ENCODE data around the gene SSMEM1. TPM values are rescaled to one million over a fixed set of nuclear protein-coding genes. Genes with fewer than 3 reads are reported as not detected.
"Not testable (repeated sequence)": the region's sequence is repeated elsewhere in the genome, so short reads cannot be mapped to it uniquely, and the experiment has no call there.

SSMEM1 gene
- polyA plus RNA-seq, 3 donors: not detected

DNA sequence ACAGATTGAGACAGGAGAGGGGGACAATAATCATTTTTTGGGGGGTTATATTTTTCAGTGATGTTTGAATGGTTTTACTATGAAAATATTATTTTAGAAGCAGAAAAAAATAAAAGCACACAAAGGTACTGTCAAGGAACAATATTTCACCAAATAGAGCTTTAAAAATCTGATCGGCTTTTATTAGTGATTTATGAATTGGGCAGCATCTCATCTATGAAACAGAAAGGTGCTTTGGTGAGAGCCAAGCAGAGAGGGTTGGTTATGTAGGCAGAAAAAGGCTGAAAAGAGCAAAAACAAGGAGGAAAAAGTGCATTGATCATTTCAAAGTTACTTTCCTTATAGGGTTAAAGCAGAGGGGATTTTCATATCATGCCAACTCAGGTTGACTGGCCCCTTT lies 32.6 kb downstream of the SSMEM1 start:
- DNase-seq (ENCODE audit: extremely low read depth in 1 of 11, low read depth in 9 of 11, low spot score in 4 of 11): no peak

DNA sequence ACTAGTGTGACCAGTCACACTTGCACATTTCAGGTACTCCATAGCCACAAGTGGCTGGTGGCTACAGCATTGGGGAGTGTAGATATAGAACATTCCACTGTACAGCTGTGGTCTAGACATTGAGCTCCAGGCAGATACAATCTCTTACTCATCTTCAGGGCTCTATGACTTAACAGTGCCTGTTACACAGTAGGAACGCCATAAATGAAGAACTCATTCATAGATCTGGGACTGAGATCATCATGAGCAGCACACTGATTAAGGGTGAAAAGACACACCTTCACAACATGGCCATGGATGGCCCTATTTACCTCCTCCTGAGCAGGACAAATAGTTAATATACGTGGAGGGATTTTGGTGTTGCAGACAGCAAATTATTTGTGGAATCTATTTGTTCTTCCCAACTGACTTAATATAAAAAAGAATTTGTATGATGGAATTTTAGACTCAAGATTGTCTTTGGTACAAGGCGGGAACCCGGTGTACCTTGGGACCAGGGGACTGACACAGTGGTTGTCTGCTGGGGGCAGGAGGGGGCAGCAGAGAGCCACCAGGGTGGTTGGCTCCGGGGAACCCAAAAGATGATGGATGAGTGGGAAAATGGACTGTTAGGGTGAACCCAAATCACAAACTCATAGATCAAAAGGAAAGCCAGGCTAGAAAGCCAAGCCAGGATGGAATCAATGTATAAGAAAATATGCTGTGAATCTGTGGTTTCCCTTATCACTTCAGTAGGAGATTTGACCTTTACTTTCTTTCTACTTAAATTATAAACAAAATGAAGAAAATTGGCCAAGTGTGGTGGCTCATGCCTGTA lies 34.7 kb downstream of the SSMEM1 start:
- DNase-seq (ENCODE audit: extremely low read depth in 1 of 11, low read depth in 9 of 11, low spot score in 4 of 11): no peak

DNA sequence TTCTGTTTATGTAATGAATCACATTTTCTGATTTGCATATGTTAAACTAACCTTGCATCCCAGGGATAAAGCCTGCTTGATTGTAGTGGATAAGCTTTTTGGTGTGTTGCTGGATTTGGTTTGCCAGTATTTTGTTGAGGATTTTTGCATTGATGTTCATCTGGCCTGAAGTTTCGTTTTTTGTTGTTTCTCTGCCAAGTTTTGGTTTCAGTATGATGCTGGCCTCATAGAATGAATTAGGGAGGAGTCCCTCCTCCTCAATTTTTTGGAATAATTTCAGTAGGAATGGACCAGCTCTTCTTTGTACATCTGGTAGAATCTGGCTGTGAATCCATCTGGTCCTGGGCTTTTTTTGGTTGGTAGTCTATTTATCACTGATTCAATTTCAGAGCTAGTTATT lies 35.8 kb downstream of the SSMEM1 start:
- DNase-seq (ENCODE audit: extremely low read depth in 1 of 11, low read depth in 9 of 11, low spot score in 4 of 11): not testable (repeated sequence)

DNA sequence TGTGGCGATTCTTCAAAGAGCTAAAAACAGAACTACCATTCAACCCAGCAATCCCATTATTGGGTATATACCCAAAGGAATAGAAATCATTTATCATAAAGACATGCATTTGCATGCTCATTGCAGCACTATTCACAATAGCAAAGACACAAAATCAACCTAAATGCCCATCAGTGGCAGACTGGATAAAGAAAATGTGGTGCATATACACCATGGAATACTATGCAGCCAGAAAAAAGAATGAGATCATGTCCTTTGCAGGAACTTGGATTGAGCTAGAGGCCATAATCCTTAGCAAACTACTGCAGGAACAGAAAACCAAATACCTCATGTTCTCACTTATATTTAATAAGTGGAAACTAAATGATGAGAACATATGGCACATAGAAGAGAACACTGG lies 38.8 kb downstream of the SSMEM1 start:
- not testable (repeated sequence) for DNase-seq (ENCODE audit: extremely low read depth in 1 of 11, low read depth in 9 of 11, low spot score in 4 of 11)

DNA sequence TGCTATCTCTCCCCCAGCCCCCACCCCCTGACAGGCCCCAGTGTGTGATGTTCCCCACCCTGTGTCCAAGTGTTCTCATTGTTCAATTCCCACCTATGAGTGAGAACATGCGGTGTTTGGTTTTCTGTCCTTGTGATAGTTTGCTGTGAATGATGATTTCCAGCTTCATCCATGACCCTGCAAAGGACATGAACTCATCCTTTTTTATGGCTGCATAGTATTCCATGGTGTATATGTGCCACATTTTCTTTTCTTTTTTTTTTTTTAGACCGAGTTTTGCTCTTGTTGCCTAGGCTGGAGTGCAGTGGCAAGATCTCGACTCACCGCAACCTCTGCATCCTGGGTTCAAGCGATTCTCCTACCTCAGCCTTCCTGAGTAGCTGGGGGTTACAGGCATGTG lies 41.2 kb downstream of the SSMEM1 start:
- not testable (repeated sequence) for DNase-seq (ENCODE audit: extremely low read depth in 1 of 11, low read depth in 9 of 11, low spot score in 4 of 11)

DNA sequence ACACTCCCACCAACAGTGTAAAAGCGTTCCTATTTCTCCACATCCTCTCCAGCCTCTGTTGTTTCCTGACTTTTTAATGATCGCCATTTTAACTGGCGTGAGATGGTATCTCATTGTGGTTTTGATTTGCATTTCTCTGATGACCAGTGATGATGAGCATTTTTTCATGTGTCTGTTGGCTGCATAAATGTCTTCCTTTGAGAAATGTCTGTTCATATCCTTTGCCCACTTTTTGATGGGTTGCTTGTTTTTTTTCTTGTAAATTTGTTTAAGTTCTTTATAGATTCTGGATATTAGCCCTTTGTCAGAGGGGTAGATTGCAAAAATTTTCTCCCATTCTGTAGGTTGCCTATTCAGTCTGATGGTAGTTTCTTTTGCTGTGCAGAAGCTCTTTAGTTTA lies 42.0 kb downstream of the SSMEM1 start:
- not testable (repeated sequence) for DNase-seq (ENCODE audit: extremely low read depth in 1 of 11, low read depth in 9 of 11, low spot score in 4 of 11)

DNA sequence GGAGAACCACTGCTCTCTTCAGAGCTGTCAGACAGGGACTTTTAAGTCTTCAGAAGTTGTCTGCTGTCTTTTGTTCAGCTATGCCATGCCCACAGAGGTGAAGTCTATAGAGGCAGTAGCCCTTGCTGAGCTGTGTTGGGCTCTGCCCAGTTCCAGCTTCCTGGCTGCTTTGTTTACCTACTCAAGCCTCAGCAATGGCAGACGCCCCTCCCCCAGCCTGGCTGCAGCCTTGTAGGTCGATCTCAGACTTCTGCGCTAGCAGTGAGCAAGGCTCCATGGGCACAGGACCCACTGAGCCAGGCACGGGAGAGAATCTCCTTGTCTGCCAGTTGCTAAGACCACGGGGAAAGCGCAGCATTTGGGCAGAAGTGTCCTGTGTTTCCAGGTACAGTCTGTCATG lies 46.9 kb downstream of the SSMEM1 start:
- DNase-seq (ENCODE audit: extremely low read depth in 1 of 11, low read depth in 9 of 11, low spot score in 4 of 11): no peak

DNA sequence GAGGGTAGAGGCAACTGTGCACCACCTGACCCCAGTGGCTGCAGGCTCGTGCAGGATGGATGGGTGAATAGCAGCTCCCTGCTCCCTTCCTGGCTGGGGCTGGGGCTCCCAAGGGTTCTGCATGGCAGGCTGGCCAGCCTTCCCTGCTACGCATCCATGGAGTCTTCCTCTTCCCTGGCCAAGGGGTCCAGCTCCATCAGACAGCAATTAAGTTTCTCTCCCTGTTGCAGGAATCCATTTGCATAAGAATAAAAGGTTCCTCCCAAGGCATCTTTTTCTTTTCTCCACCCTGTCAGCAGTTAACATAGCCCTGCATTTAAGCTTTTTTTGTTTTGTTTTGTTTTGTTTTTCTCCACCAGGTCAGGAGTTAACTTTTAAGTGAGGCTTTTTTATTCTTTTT lies 49.0 kb downstream of the SSMEM1 start:
- DNase-seq (ENCODE audit: extremely low read depth in 1 of 11, low read depth in 9 of 11, low spot score in 4 of 11): no peak

DNA sequence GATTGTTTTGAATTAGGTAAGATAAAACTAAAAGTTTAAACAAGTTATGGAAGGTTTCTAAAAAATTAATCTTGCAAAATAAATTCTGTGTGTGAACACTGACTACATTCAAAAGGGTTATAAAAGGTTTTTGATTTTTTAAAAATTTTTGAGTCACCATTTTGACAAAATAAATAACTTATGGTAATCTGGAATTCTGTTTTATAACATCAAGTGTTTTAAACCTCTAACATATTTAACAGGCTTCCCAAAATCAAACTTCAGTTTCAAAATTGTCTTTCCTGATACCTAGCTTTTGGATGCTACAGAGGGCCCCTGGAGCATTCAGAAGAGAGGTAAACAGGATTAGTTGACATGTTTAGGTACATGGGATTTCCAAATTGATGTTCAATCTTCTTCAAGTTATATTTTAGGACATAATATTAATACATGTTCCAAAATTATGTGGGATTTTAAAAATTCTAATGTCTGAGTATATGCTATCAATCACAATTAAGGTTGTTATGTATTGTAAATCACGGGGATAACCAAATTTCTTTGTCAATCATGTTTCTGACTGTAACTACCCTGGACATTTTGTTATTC lies 50.9 kb downstream of the SSMEM1 start:
- no peak for DNase-seq (ENCODE audit: extremely low read depth in 1 of 11, low read depth in 9 of 11, low spot score in 4 of 11)

DNA sequence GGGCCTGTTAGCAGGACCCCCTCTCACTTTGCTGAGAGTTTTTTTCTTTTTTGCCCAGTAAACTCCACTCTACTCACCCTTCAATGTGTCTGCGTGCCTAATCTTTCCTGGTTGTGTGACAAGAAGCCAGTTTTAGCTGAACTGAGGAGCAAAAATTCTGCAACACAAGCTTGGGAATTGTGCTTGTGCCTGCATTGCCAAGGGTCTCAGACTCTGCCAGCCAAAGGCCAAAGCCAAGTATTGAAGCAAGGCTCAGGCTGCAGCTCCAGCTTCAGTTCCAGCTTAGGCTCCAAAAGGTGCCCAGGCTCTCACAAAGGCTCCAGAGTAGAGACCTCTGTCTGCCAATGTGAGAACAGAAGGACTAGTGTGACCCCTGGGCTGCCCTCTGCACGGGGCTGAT lies 54.8 kb downstream of the SSMEM1 start:
- no peak for DNase-seq (ENCODE audit: extremely low read depth in 1 of 11, low read depth in 9 of 11, low spot score in 4 of 11)

DNA sequence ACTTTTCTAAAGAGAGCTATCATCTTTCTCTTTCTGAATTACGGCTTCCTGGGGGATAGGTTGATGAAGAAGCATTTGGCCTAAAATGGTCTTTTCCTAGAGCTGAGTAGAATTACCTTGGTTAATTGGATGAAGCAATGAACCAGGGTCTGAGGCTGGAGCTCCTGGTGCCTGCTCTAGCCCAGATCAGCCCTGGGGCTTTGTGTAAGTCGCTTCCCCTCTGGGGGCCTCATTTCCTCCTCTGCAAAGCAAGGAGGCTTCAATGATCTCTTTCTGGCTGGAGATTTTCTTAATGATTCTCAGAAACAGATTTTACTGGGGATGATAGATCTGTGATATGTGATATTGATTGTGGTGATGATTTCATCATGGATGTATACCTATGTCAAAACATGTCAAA lies 55.5 kb downstream of the SSMEM1 start:
- no peak for DNase-seq (ENCODE audit: extremely low read depth in 1 of 11, low read depth in 9 of 11, low spot score in 4 of 11)

Other genes starting within 250 kb of the SSMEM1 start
- 10 to 100 TPM; 30.9 to 35.6 (median 32.0) TPM for gene ZC3HC1, start 156.5 kb upstream of the SSMEM1 start, polyA plus RNA-seq (ENCODE audit: insufficient read length in 3 of 3)
- 10 to 100 TPM; 44.3 to 56.7 (median 53.2) TPM for gene KLHDC10, start 137.3 kb upstream of the SSMEM1 start, polyA plus RNA-seq (ENCODE audit: insufficient read length in 3 of 3)
- 10 to 100 TPM; 24.5 to 32.1 (median 29.5) TPM for gene TMEM209, start 2.5 kb upstream of the SSMEM1 start, polyA plus RNA-seq (ENCODE audit: insufficient read length in 3 of 3)
- gene CPA2, start 59.0 kb downstream of the SSMEM1 start, polyA plus RNA-seq (ENCODE audit: insufficient read length in 3 of 3): under 1 TPM; 0.28 to 0.52 (median 0.39) TPM
- under 1 TPM; 0.14 to 0.71 (median 0.27) TPM for gene CPA4, start 85.3 kb downstream of the SSMEM1 start, polyA plus RNA-seq (ENCODE audit: insufficient read length in 3 of 3)
- under 1 TPM; 0.23 to 0.36 (median 0.29) TPM for gene CPA5, start 137.0 kb downstream of the SSMEM1 start, polyA plus RNA-seq (ENCODE audit: insufficient read length in 3 of 3)
- 1 to 10 TPM; 2.1 to 2.6 (median 2.5) TPM for gene CPA1, start 172.6 kb downstream of the SSMEM1 start, polyA plus RNA-seq (ENCODE audit: insufficient read length in 3 of 3)
- 10 to 100 TPM; 28.2 to 29.6 (median 29.4) TPM for gene CEP41, start 233.2 kb downstream of the SSMEM1 start, polyA plus RNA-seq (ENCODE audit: insufficient read length in 3 of 3)